HFFc6 (cell line): ENCODE results near the gene RTP3. TPM values are rescaled to one million over a fixed set of nuclear protein-coding genes. Genes with fewer than 3 reads are reported as not detected.

ENCODE experiments used
- DNase-seq: peaks from one replicate; pipeline ENCODE4 v3.0.0-alpha.2; 2018
- H3K27ac Mint-ChIP-seq: 2 replicates; pipeline ENCODE4 v1.8.0; 2020; ENCODE audit warnings: mild to moderate bottlenecking, mixed read lengths
- H3K27me3 Mint-ChIP-seq: 2 replicates; pipeline ENCODE4 v1.8.0; 2021; ENCODE audit warnings: mild to moderate bottlenecking, moderate library complexity, mixed read lengths; ENCODE audit not compliant: insufficient read depth
- H3K36me3 Mint-ChIP-seq: 2 replicates; pipeline ENCODE4 v1.8.0; 2021; ENCODE audit warnings: low read depth, mixed read lengths
- H3K4me1 Mint-ChIP-seq: 2 replicates; pipeline ENCODE4 v1.8.0; 2020; ENCODE audit warnings: low read depth, mixed read lengths
- H3K4me3 Mint-ChIP-seq: 2 replicates; pipeline ENCODE4 v1.8.0; 2020; ENCODE audit warnings: mild to moderate bottlenecking, moderate library complexity, mixed read lengths
- H3K9me3 Mint-ChIP-seq: 2 replicates; pipeline ENCODE4 v1.8.0; 2020; ENCODE audit warnings: mild to moderate bottlenecking, mixed read lengths
- CTCF ChIP-seq: fragments of 200-600 bp; sonication (generic); IDR thresholded peaks from 2 replicates; pipeline ENCODE4 v1.5.0; 2021; ENCODE audit warnings: antibody characterized with exemption, mild to moderate bottlenecking
- total RNA-seq, 6 experiments: library from RNA; stranded (reverse); fragmentation: NEBNext Ultra II Directional; extraction: Animal tissue kit (Norgen Biotek cat#: 25700); gene quantifications; 2 replicates in 1 of 6; 3 replicates in 5 of 6; pipeline ENCODE4 v1.2.3, GENCODE V29; 2021

Gene RTP3
- total RNA-seq, 6 experiments from 2014 or later: not detected

GRCh38 chr3:46466273-46466672 is 31.5 kb upstream of the RTP3 start:
- Mint-ChIP-seq H3K27me3 (peaks cover 53% of the 10 kb centered on the region), H3K36me3 (no peaks in the 10 kb centered on the region), H3K27ac (no peak overlapping the region), H3K9me3 (no peaks in the 10 kb centered on the region; the same call in 1 of the 2 replicates), H3K4me3 (no peak overlapping the region), H3K4me1 (peaks cover 18% of the 10 kb centered on the region)
- TF ChIP-seq CTCF: no peak
- no peak for DNase-seq

GRCh38 chr3:46466871-46467403 is 30.8 kb upstream of the RTP3 start:
- H3K27ac Mint-ChIP-seq: no peak overlapping the region
- H3K4me3 Mint-ChIP-seq: no peak overlapping the region
- no peak for DNase-seq
- no peaks in the 10 kb centered on the region; the same call in 1 of the 2 replicates for H3K9me3 Mint-ChIP-seq
- TF ChIP-seq CTCF: no peak
- H3K36me3 Mint-ChIP-seq: no peaks in the 10 kb centered on the region
- peaks cover 53% of the 10 kb centered on the region for H3K27me3 Mint-ChIP-seq
- H3K4me1 Mint-ChIP-seq: peaks cover 15% of the 10 kb centered on the region

- H3K27me3 Mint-ChIP-seq: peaks cover 55% of the 10 kb centered on the region
- no peaks in the 10 kb centered on the region; the same call in 1 of the 2 replicates for H3K9me3 Mint-ChIP-seq
- no peak for TF ChIP-seq CTCF
- H3K36me3 Mint-ChIP-seq: no peaks in the 10 kb centered on the region
- no peak for DNase-seq
- peaks cover 9% of the 10 kb centered on the region for H3K4me1 Mint-ChIP-seq
- no peak overlapping the region for H3K4me3 Mint-ChIP-seq
- H3K27ac Mint-ChIP-seq: no peak overlapping the region
Observed at GRCh38 chr3:46467562-46467961, 30.2 kb upstream of the RTP3 start.

GRCh38 chr3:46468753-46469600 is 28.8 kb upstream of the RTP3 start:
- Mint-ChIP-seq H3K27ac (no peak overlapping the region), H3K27me3 (peaks cover 50% of the 10 kb centered on the region), H3K36me3 (no peaks in the 10 kb centered on the region; the same call in 1 of the 2 replicates), H3K4me1 (no peaks in the 10 kb centered on the region), H3K4me3 (no peak overlapping the region), H3K9me3 (no peaks in the 10 kb centered on the region; the same call in 1 of the 2 replicates)
- TF ChIP-seq CTCF: no peak
- no peak for DNase-seq

- no peak for DNase-seq
- Mint-ChIP-seq H3K27me3 (peaks cover 50% of the 10 kb centered on the region), H3K4me3 (no peak overlapping the region), H3K36me3 (peaks cover 8% of the 10 kb centered on the region), H3K9me3 (peaks cover 8% of the 10 kb centered on the region; the same call in 1 of the 2 replicates), H3K27ac (no peak overlapping the region), H3K4me1 (no peaks in the 10 kb centered on the region)
- no peak for TF ChIP-seq CTCF
Observed at GRCh38 chr3:46469680-46470357, 28.0 kb upstream of the RTP3 start.
